Measurements from ENCODE around the gene CLSTN1. TPM values are rescaled to one million over a fixed set of nuclear protein-coding genes. Genes with fewer than 3 reads are reported as not detected.

Gene CLSTN1
- total RNA-seq, 1 experiment from 2014 or later = 52.4 TPM

- Histone ChIP-seq H3K27me3 (no peaks in the 10 kb centered on the region; the same call in 1 of the 2 replicates), H3K36me3 (peaks cover 2% of the 10 kb centered on the region; the same call in 1 of the 2 replicates), H3K4me1 (peaks cover 11% of the 10 kb centered on the region), H3K27ac (no peak overlapping the region), H3K4me3 (no peak overlapping the region), H3K9me3 (replicated peaks) (no peaks in the 10 kb centered on the region)
- peak; percentile 47 to 48 for DNase-seq
These were observed 1.6 kb upstream of the CLSTN1 start for GRCh38 chr1:9825093-9826074.

- Histone ChIP-seq H3K4me1 (peaks cover 11% of the 10 kb centered on the region), H3K27ac (no peak overlapping the region), H3K4me3 (no peak overlapping the region), H3K36me3 (peaks cover 3% of the 10 kb centered on the region), H3K9me3 (replicated peaks) (no peaks in the 10 kb centered on the region), H3K27me3 (no peaks in the 10 kb centered on the region; the same call in 1 of the 2 replicates)
- DNase-seq = no peak
These were observed 931 bp upstream of the CLSTN1 start for GRCh38 chr1:9824702-9825089.

GRCh38 chr1:9823693-9823942, 147 bp downstream of the CLSTN1 start:
- Histone ChIP-seq H3K27ac (no peak overlapping the region), H3K36me3 (peaks cover 8% of the 10 kb centered on the region), H3K27me3 (no peaks in the 10 kb centered on the region; the same call in 1 of the 2 replicates), H3K9me3 (replicated peaks) (no peaks in the 10 kb centered on the region), H3K4me1 (peaks cover 11% of the 10 kb centered on the region), H3K4me3 (peak overlapping the region; percentile 85)
- DNase-seq = no peak

DNA sequence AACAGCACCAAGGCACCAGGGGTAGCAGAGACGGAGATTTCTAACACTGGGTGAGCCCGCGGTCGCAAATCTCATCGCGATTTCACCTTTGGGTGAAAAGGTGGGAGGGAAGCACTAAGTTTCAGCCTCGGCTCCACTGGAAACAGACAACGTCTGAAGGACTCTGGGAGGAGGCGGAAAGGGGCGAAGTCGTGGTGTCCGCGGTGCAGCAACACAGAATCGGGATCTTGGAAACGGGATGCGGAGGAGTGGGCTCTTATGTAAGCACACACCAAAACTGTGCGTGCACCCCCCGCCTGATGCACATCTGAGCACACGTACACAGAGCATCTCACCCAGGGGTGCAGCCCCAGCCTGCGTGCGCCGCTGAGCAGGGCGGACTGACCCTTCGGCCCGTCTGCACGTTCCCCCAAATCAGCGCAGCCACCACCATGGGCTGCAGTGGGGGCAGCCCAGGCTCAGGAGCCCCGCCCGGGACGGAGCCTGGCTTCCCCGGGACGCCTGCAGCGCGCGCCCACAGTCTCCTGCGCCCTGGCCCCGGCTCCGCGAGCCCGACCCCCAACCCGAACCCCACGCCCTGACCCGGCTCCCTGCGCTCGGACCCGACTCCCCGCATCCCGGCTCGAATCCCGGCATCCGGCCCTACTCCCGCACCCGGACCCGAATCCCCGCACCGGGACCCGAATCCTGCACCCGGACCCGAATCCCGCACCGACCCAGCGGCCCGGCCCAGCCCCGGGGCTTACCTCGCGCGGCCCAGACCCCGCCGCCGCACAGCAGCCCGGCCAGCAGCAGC, 670 bp downstream of the CLSTN1 start:
- Histone ChIP-seq H3K36me3 (peaks cover 8% of the 10 kb centered on the region), H3K4me3 (peak overlapping the region; percentile 85), H3K27me3 (no peaks in the 10 kb centered on the region; the same call in 1 of the 2 replicates), H3K9me3 (replicated peaks) (no peaks in the 10 kb centered on the region), H3K4me1 (peaks cover 11% of the 10 kb centered on the region), H3K27ac (no peak overlapping the region)
- DNase-seq = peak in 1 of 2 experiments; percentile 45

- H3K36me3 ChIP-seq = peaks cover 10% of the 10 kb centered on the region
- H3K27me3 ChIP-seq = no peaks in the 10 kb centered on the region
- DNase-seq = no peak
- H3K4me1 ChIP-seq = peaks cover 11% of the 10 kb centered on the region
- H3K4me3 ChIP-seq = peak overlapping the region; percentile 85
- no peak overlapping the region for H3K27ac ChIP-seq
- H3K9me3 ChIP-seq (replicated peaks) = no peaks in the 10 kb centered on the region
These were observed 1.3 kb downstream of the CLSTN1 start for GRCh38 chr1:9822490-9822889.

DNA sequence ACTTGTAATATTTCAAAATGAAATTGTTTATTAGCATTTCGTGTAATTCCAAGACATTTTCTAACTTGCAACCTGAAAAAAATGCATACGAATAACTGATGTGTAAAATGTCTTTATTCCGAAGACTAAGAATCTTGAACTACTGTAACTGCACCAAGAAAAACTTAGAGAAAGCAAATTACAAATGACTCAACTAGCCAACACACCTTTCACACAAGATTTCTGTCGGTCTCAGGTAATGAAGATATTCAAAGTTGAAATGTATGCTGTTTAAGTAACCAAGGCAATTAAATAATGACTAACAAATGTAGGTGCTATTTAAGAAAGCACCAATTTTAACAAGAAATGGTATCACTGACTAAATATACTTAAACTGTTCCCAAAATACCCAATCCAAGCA, 2.1 kb downstream of the CLSTN1 start:
- peaks cover 15% of the 10 kb centered on the region for H3K36me3 ChIP-seq
- no peak overlapping the region; the same call in 1 of the 2 replicates for H3K4me3 ChIP-seq
- no peak for DNase-seq
- no peaks in the 10 kb centered on the region for H3K9me3 ChIP-seq (replicated peaks)
- H3K4me1 ChIP-seq = peaks cover 11% of the 10 kb centered on the region
- no peak overlapping the region for H3K27ac ChIP-seq
- no peaks in the 10 kb centered on the region for H3K27me3 ChIP-seq

DNA sequence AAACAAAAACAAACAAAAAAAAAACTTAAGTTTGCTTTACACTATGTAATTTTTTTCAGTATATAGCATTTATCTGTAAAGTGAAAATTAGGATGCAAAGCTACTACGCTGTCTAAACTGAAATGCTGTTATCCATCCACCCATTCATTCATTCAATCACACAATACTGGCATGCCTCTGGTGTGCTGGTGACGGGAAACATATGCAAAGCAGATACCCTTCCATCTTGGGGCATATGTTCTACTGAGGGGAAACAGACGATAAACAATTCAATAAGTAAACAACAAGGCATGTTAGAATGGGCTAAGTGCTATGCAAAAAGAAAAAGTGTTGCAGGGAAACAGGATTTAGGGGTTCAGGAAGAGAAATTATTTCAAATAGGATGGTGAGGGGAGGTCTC, 3.2 kb downstream of the CLSTN1 start:
- H3K4me1 ChIP-seq = peaks cover 11% of the 10 kb centered on the region
- DNase-seq = no peak
- H3K27me3 ChIP-seq = no peaks in the 10 kb centered on the region
- no peaks in the 10 kb centered on the region for H3K9me3 ChIP-seq (replicated peaks)
- H3K36me3 ChIP-seq = peaks cover 15% of the 10 kb centered on the region
- no peak overlapping the region for H3K27ac ChIP-seq
- no peak overlapping the region for H3K4me3 ChIP-seq

DNA sequence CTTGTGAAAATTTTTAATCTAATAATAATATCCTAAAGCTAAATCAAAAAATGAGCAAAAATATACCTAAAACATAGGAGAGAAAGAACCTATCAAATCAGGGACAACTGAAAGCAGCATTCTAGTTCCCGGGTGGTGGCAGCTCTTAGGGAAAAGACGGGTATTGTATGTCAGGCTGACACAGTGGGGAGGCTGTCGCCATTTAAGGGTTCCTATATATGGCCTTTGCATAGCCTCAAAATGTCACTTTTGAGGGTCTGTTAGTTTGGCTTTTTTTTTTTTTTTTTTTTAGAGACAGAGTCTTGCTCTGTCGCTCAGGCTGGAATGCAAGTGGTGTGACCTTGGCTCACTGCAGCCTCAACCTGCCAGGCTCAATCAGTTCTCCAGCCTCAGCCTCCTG, 6.0 kb downstream of the CLSTN1 start:
- H3K4me3 ChIP-seq = no peak overlapping the region
- DNase-seq = no peak
- H3K27ac ChIP-seq = no peak overlapping the region
- no peaks in the 10 kb centered on the region for H3K27me3 ChIP-seq
- peaks cover 9% of the 10 kb centered on the region for H3K4me1 ChIP-seq
- no peaks in the 10 kb centered on the region for H3K9me3 ChIP-seq (replicated peaks)
- H3K36me3 ChIP-seq = peaks cover 15% of the 10 kb centered on the region

GRCh38 chr1:9816199-9816598, 7.6 kb downstream of the CLSTN1 start:
- H3K4me3 ChIP-seq = no peak overlapping the region
- no peaks in the 10 kb centered on the region for H3K9me3 ChIP-seq (replicated peaks)
- peaks cover 15% of the 10 kb centered on the region for H3K36me3 ChIP-seq
- H3K27me3 ChIP-seq = no peaks in the 10 kb centered on the region
- DNase-seq = no peak
- H3K27ac ChIP-seq = no peak overlapping the region
- H3K4me1 ChIP-seq = peaks cover 2% of the 10 kb centered on the region; the same call in 1 of the 2 replicates

- DNase-seq = no peak
- H3K36me3 ChIP-seq = peaks cover 12% of the 10 kb centered on the region
These were observed 8.6 kb downstream of the CLSTN1 start for GRCh38 chr1:9815150-9815549.

GRCh38 chr1:9814619-9815018, 9.1 kb downstream of the CLSTN1 start:
- H3K4me1 ChIP-seq = peaks cover 2% of the 10 kb centered on the region; the same call in 1 of the 2 replicates
- no peak overlapping the region for H3K4me3 ChIP-seq
- no peaks in the 10 kb centered on the region for H3K27me3 ChIP-seq
- peaks cover 12% of the 10 kb centered on the region for H3K36me3 ChIP-seq
- H3K27ac ChIP-seq = no peak overlapping the region
- H3K9me3 ChIP-seq (replicated peaks) = no peaks in the 10 kb centered on the region
- no peak for DNase-seq

More at GRCh38 chr1:9815150-9815549, 8.6 kb downstream of the CLSTN1 start:
- no peak overlapping the region for H3K4me3 ChIP-seq
- H3K4me1 ChIP-seq = peaks cover 2% of the 10 kb centered on the region; the same call in 1 of the 2 replicates
- H3K9me3 ChIP-seq (replicated peaks) = no peaks in the 10 kb centered on the region
- no peak overlapping the region for H3K27ac ChIP-seq
- no peaks in the 10 kb centered on the region for H3K27me3 ChIP-seq

DNA sequence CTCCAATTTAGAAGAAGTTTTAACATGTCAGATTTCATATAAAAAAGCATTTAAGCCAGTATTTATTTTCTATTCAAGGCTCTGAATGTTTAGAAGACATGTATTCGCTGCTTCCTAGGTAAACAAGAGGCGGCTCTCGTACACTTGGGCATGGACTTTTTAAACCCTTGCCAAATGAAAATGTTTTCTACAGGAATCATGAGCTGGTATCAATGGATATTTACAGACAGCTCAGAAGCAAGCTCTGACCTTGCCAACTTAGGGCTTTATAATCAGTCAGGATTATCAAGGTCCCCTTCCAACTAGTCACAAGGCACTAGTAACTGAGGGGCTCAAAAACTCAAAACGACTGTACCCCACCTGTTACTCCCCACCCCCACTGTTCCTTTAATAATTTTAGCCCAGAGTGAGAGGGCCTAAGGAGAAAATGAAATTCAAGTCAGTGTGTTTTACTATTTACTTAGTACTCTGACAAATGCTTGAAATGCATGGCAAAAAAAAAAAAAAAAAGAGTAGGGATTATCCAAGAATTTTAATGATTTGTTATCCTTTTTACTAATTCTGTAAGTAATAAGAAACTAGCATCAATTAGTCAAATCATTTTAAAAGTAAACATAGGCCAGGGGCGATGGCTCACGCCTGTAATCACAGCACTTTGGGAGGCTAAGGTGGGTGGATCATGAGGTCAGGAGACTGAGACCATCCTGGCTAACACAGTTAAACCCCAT, 12.4 kb downstream of the CLSTN1 start:
- Histone ChIP-seq H3K36me3 (no peaks in the 10 kb centered on the region), H3K27ac (no peak overlapping the region), H3K27me3 (no peaks in the 10 kb centered on the region), H3K4me3 (no peak overlapping the region), H3K4me1 (peaks cover 2% of the 10 kb centered on the region; the same call in 1 of the 2 replicates), H3K9me3 (replicated peaks) (no peaks in the 10 kb centered on the region)
- DNase-seq = no peak

- Histone ChIP-seq H3K27ac (no peak overlapping the region), H3K27me3 (no peaks in the 10 kb centered on the region), H3K4me3 (no peak overlapping the region), H3K36me3 (no peaks in the 10 kb centered on the region), H3K9me3 (replicated peaks) (no peaks in the 10 kb centered on the region), H3K4me1 (peaks cover 2% of the 10 kb centered on the region; the same call in 1 of the 2 replicates)
- no peak for DNase-seq
These were observed 14.7 kb downstream of the CLSTN1 start for GRCh38 chr1:9809100-9809510.

DNA sequence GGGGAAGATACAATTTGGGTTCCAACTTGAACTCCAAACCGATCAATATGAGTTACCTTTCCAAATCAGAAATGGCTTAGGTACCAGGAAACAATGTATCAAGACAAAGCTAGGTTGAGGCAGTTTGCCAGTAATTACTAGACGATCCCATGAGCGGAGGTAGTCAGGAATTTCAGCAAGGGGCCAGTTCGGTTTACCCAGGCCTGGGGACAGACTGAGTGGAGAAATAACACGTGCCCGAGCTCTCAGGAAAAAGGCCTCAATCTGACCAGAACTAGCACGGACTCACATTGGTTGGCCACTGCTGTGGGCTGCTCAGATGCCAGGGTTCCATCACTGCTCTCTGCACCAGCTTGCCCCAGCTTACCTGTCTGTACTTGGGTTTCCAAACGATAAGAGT, 15.3 kb downstream of the CLSTN1 start:
- Histone ChIP-seq H3K9me3 (replicated peaks) (no peaks in the 10 kb centered on the region), H3K27ac (no peak overlapping the region), H3K4me3 (no peak overlapping the region), H3K27me3 (no peaks in the 10 kb centered on the region), H3K4me1 (peaks cover 2% of the 10 kb centered on the region; the same call in 1 of the 2 replicates), H3K36me3 (no peaks in the 10 kb centered on the region)
- DNase-seq = no peak
